Kidney capillary endothelial cell (primary cell): ENCODE data around the gene PRKCD.

ENCODE experiments used
- DNase-seq: peaks from one replicate; pipeline ENCODE4 v3.0.0-alpha.2; 2018; ENCODE audit warnings: low spot score

Gene PRKCD

GRCh38 chr3:53217175-53217574 lies 56.2 kb downstream of the PRKCD start:
- DNase-seq: no peak

DNA sequence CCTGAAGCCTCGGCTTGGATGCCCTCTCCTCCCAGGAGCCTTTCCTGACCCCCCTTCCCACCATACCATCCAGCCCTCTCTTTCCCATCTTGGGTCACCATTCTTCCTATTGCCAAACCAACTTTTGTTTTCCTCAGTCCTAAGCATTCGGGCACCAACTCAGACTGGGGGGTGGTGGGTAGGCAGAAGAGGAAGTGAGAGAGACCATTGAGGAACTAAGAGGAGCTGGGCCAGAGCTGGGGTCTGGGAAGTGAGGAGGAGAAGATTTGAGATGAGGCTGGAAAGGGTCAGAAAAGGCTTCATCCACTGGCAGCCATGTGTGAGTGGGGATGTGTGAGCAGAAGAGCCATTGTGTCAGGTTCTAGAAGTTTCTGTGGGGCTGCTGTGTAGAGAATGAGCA lies 57.1 kb downstream of the PRKCD start:
- DNase-seq: no peak

DNA sequence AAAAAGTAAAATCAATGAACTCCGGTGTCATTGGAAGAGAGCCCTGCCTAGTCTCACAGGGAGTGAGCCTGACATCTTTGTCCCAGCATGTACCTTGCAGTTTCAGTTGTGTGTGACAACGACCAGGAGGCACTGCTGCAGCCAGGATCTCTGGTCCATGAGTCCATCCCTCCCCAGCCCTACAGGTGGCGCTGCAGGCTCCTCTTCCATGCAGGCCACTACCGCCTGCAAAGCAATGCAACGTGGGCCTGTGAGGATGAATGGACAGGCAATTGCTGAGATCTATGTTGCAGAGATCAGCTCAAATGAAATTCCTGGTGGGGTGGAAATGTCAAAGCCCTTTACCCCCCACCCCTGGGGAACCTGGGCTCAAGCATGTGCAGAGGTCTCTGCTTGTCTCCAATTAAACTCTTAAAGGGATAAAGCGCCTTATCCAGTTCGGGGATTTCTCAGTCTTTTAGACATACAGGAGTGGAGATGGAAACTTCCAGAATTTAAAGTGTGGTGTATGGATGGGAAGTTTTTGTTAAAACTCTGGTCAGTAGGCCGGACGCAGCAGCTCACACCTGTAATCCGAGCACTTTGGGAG lies 59.0 kb downstream of the PRKCD start:
- peak; percentile 81 for DNase-seq

- DNase-seq: no peak
Observed at GRCh38 chr3:53221345-53221744, 60.3 kb downstream of the PRKCD start.

GRCh38 chr3:53221827-53222182 lies 60.8 kb downstream of the PRKCD start:
- no peak for DNase-seq

GRCh38 chr3:53222183-53222901 lies 61.3 kb downstream of the PRKCD start:
- DNase-seq: no peak

DNA sequence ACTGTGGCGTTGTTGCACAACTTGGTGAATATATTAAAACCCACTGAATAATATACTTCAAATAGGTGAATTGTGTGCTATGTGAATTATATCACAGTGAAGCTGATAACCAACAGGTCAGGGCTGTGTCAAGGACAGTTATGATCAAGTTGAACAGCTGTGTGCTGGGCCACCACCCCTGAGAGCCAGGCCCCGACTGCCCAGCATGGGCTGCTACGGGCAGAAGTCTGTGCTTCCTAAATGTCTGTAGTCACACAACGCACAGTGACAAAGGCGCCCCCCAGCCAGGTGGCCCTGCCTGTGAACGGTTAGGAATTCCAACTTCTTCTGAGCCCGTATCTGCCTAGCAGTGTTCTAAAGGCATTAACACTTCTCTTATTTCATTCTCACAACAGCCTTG lies 62.0 kb downstream of the PRKCD start:
- DNase-seq: no peak

DNA sequence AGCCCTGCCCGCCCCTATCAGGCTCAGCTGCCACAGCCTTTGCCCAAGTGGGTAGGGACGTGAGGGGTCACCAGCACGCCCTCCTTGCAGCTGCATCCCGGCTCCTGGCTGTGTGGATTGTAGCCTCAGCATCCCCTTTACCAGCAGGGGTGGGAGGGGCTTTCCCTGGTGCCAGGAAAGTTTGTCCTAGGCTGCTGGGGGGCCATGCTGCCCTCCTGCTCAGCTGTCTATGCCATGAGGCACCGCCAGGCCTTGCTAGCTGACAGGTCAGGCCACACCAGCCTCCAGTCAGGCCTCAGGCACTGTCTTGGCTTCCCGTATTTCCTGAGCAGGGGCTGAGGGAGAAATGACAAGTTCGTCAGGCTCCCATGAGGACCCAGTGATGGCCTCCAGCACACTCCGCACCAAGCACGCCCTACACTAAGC lies 62.5 kb downstream of the PRKCD start:
- DNase-seq: no peak

- no peak for DNase-seq
Observed at GRCh38 chr3:53224026-53224425, 63.0 kb downstream of the PRKCD start.

GRCh38 chr3:53224536-53224935 lies 63.5 kb downstream of the PRKCD start:
- DNase-seq: no peak

DNA sequence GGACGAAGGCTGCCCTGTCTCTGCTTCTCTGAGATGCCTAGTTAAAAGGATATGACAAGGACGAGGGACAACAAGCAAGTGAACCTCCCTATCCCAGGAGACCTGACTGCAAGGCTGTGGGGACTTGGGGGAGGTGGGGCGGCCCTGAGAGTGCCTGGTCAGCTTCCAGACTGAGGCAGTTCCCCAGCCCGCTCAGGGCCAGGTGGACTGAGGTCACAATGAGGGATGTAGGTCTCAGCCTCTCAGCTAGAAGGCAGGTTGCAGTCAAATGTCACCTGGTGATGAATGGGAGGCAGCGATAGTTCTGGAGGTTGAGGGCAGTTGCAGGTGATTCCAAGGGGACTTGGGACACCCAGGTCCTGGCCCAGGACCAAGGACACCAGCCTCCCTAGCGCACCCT lies 64.2 kb downstream of the PRKCD start:
- no peak for DNase-seq

- no peak for DNase-seq
Observed at GRCh38 chr3:53225651-53226050, 64.6 kb downstream of the PRKCD start.

DNA sequence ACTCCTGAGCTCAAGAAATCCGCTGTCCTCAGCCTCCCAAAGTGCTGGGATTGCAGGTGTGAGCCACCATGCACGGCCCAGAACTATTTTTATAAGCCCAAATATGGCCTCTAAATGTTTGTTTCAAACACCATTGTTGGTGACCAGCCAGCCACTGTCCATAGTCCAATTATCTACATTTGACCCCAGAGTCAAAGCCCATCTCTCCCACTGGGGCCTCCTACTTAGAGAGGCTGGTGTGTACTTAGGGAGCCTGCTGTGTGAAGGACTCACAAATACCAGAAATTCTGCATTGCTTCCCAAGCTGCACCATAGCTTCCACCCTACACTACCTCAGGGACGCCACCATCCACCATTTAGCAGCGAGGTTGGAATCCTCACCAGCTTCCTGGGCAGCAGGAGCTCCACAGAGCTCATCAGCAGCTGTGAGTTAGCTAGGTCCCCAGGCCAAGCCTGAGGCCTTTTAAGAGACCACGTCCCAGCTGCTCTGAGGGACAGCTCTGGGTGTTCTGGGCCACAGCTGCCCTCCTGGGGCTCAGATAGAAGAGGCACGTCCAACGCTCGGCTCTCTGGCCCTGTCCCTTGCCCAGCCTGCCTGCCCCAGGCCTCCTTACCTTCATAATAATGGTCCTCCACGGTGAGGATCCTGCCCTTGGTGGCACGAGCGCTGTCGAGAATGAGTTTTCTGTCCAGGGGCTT lies 65.3 kb downstream of the PRKCD start:
- DNase-seq: no peak

DNA sequence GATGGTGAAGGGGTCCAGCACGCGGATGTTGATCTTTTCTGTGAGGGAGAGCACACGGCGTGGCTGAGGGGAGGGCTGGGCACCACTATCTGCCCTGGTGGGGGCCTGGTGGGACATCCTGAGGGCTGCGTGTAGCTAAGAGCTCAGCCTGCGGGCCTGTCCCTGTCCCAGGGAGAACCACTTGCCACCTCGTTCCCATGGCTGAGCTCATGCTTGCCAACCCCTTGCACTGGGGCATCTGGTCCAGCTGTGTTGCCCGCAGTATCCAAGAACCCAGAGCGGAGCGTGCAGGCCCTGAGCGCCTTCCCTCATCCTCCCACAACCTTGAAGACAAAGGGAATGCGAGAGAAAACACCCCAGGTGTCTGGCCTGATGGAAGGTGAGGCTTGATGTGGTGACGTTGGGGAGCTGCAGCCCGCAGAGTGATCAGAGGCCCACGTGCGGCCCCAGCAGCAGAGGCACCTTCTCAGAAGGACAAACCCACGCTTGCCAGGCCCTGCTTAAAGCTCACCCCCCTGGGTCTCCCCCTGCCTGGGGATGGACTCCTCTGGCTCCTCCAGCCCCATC lies 65.9 kb downstream of the PRKCD start:
- no peak for DNase-seq

- DNase-seq: no peak
Observed at GRCh38 chr3:53227993-53228885, 67.2 kb downstream of the PRKCD start.

DNA sequence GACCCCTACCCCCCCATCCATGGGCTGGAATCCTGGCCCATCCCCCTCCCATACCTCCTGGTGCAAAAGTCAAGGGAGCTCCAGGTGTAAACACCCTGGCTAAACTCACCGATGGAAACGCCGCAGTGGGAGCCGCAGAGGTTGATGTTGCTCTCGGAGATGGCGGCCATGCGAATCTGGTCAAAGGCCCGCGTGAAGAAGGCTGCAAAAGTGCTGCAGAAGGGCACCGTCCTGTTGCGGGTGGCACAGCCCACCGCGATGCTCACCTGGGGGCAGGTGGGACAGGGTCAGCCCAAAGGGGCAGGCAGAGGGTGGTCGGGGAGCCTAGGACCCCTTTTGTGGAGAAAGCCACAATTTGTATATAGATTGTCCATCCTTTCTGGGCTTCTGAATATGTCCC lies 68.2 kb downstream of the PRKCD start:
- DNase-seq: no peak

GRCh38 chr3:53229606-53230005 lies 68.6 kb downstream of the PRKCD start:
- no peak for DNase-seq

- no peak for DNase-seq
Observed at GRCh38 chr3:53230041-53230621, 69.1 kb downstream of the PRKCD start.

DNA sequence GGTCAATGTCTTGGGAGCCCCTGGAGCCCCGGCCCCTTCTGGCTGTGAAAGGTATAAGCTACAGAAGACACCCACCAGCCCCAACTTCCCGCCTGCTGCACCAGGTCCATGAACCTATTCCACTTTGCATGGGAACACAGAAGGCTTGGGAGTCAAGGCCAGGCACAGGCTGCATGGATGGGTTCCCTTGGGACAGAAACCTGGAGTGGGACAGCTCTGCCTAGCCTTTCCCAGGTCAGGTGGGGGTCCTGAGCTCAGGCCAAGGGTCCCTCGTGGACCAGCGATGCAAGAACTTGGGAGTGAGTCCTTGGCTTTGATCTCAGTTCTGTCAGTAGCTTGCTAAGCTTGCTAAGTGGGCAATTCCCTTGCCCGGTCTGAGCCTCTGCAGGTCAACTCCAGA lies 69.8 kb downstream of the PRKCD start:
- no peak for DNase-seq

GRCh38 chr3:53231532-53232511 lies 70.8 kb downstream of the PRKCD start:
- DNase-seq: no peak
